Epithelial cell of esophagus (primary cell): Measurements from ENCODE around the gene TPX2.

Source experiments
- DNase-seq: peaks from one replicate; pipeline ENCODE4 v3.0.0; 2010; ENCODE audit warnings: low read depth
- H3K4me3 ChIP-seq: 2 replicates; pipeline ENCODE4 v1.5.1; 2011; ENCODE audit warnings: mild to moderate bottlenecking, low read length, control low read depth
- TF ChIP-seq, protein P1 (sequence below): IDR thresholded peaks from 2 replicates; pipeline ENCODE4 v1.5.1; 2011; ENCODE audit warnings: low read depth, mild to moderate bottlenecking, low read length, control low read depth, inconsistent platforms; ENCODE audit not compliant: insufficient read depth; ENCODE audit errors: missing control alignments

TPX2 gene

DNA sequence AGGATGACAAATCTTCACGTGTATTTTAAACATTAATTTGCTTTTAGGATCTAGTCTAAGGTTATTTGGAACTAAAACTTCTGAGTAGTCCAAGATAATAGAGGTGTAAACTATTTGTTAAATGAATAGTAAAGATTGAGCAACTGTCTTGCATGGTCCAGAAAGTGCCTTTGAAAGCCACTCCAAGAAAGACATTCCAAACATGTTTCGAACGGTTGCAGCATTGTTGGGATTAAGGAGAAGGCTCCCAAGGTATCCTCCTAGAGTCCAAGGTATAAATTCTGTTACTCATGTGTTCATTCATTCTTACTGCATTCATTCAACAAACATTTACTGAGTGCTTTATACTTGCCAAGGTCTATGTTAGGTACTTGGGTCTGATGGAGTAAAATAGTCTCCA, 51.3 kb downstream of the TPX2 start:
- TF ChIP-seq, protein P1, sequence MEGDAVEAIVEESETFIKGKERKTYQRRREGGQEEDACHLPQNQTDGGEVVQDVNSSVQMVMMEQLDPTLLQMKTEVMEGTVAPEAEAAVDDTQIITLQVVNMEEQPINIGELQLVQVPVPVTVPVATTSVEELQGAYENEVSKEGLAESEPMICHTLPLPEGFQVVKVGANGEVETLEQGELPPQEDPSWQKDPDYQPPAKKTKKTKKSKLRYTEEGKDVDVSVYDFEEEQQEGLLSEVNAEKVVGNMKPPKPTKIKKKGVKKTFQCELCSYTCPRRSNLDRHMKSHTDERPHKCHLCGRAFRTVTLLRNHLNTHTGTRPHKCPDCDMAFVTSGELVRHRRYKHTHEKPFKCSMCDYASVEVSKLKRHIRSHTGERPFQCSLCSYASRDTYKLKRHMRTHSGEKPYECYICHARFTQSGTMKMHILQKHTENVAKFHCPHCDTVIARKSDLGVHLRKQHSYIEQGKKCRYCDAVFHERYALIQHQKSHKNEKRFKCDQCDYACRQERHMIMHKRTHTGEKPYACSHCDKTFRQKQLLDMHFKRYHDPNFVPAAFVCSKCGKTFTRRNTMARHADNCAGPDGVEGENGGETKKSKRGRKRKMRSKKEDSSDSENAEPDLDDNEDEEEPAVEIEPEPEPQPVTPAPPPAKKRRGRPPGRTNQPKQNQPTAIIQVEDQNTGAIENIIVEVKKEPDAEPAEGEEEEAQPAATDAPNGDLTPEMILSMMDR: no peak
- H3K4me3 ChIP-seq: no peak overlapping the region
- no peak for DNase-seq

DNA sequence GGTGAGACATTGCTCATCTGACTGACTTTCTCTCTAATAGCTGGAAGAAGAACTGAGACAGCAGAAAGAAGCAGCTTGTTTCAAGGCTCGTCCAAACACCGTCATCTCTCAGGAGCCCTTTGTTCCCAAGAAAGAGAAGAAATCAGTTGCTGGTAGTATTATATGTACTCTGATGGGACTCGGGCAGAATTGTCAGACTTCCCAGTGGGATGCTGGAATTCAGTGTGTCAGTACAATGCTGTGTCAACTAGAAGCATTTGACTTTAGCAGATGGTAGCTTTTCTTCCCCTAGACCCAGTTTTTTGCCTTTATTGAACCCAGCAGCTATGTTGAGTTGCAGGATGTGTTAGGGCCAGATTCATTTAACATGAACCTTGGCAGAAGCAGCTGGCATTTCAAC, 58.3 kb downstream of the TPX2 start:
- TF ChIP-seq, protein P1: no peak
- no peak for DNase-seq
- no peak overlapping the region for H3K4me3 ChIP-seq

DNA sequence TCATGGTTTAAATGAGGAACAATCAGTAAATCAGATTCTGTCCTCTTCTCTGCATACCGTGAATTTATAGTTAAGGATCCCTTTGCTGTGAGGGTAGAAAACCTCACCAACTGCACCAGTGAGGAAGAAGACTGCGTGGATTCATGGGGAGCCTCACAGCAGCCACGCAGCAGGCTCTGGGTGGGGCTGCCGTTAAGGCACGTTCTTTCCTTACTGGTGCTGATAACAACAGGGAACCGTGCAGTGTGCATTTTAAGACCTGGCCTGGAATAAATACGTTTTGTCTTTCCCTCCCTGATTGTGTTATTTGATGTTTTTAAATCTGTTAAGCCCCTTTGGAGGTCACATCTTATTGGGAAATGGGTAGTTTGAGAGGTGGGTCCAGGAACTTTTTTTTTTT, 62.4 kb downstream of the TPX2 start:
- H3K4me3 ChIP-seq: no peak overlapping the region
- DNase-seq: no peak
- TF ChIP-seq, protein P1: no peak

DNA sequence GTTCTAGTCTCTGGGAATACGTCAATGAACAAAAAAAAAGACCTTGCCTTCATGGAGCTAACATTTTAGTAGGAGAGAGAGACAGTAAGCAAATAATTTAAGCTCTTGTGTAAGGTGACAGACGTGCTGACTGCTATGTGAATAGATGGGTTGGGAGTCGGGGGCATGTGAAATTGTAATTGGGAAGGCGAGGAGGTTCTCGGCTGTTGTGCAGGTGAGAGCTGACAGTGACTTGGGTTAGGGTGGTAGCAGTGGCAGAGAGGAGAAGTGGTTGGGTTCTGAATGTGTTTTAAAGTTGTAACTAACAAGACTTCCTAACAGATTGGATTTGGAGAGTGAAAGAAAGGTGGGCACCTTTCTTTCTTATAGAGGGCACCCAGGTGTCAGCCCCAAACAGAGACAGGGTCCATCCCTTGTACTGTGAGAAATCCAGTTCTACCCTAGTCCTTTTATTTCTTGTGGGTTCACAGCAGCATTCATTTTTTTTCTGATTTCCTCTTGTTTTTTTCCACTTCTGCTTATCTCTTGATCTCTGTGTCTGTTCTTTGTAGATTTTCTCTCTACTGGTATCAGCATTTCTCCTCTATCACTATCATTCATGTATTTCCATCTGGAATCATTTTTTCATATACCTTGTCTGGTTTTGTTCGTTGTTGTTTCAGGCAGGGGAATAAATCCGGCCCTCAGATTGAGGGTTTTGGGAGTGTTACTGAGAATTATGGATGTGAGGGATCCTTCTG, 64.6 kb downstream of the TPX2 start:
- DNase-seq: no peak
- TF ChIP-seq, protein P1: no peak
- H3K4me3 ChIP-seq: no peak overlapping the region

DNA sequence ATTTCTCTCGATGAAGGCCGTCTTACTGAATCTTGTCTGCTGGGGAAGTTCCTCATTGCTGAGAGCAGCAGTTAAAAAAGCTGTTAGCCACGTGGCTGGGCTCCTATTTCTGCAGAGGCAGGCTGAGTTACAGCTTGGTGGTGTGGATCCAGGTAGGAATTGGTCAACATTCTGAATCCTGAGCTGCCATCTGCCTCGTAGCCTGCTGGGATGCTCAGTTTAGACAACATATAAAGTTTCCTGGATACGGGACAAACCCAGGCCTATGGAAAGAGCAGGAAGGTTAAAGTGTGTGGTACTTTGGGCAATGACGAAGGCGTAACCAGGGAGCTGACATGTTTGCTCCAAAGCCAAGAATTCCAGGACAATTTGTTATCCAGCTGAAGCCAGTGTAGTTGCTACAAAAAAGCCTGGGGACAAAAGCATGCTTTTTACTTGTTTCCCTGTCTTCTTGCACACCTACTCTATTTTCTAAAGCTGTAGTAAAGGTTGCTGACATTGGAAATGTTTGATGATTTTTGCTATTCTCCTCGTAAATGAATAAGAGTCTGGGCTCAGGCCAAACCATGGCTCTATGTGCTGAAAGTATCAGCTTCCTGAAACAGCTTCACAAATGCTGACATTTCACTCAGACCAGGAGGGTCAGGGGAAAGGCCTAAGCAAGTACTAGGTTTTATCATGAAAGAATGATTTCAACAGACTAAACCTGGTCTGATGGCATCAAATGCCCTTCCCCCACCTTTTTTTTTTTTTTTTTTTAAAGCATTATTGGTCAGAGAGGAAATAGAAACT, 67.7 kb downstream of the TPX2 start:
- TF ChIP-seq, protein P1: no peak
- H3K4me3 ChIP-seq: no peak overlapping the region
- DNase-seq: no peak

DNA sequence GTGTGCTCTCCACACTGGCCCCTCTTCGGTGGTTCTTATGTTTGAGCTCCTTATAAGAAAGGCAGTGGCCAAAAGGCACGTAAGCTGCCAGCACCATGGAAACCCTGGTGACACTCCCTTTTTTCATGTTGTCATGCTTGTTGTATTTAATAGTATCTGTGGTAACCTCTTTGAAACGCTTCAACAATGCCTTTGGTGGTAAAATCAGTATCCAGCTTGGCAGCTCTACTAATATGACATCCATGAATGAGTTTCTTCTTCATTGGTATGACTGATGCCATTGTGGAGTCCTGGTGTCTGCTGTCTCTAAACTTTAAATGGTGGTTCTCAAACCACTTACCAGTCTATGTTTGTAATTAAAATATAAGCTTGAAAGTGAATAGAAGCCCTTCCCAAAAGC, 69.4 kb downstream of the TPX2 start:
- no peak for DNase-seq
- TF ChIP-seq, protein P1: no peak
- H3K4me3 ChIP-seq: no peak overlapping the region
